Adipose tissue (tissue), 3 donors: Measurements from ENCODE around the gene SIGLEC11. TPM values are rescaled to one million over a fixed set of nuclear protein-coding genes. Genes with fewer than 3 reads are reported as not detected.
"Not testable (repeated sequence)": the region's sequence is repeated elsewhere in the genome, so short reads cannot be mapped to it uniquely, and the experiment has no call there.

Source experiments
- H3K27ac ChIP-seq: one replicate; pipeline ENCODE4 v1.5.1; 2013; ENCODE audit warnings: low read depth, low read length
- WGBS, 3 donors: extraction: QIAGEN DNeasy Blood & Tissue Kit; methylation state at CpG; one replicate each; pipeline ENCODE4 v1.1.7; 2013; 5-methylcytosine and 5-hydroxymethylcytosine counted together
- polyA plus RNA-seq, 3 donors: library from polyadenylated mRNA; stranded (reverse); fragments of 200-250 nt; gene quantifications; one replicate each; pipeline ENCODE4 v1.2.3, GENCODE V29; 2013
- donor health status: healthy with polysubstance abuse.
- donor health status: Bipolar disorder and iron deficiency.
- donor health status: healthy.

SIGLEC11 gene
- polyA plus RNA-seq, 3 donors: 0.35 to 3.2 (median 1.9) TPM

DNA sequence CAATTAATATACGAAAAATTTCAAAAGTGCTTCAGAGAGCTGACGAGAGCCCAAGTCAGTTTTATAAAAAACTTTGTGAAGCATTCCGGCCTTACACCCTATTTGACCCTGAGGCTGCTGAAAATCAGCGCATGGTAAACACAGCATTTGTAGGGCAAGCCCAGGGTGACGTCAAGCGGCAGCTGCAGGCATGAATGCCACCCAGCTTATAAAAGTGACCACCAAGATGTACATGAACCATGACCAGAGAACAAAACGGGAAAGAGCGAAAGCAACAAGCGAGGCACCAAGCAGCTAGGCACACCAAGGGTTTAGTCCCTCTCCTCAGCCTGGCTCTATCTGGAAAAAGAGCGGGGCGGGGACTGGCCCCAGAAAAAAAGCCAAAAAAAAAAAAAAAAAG is 6.0 kb downstream of the SIGLEC11 start:
- no peak overlapping the region for H3K27ac ChIP-seq
- 30 to 64% (median 51%) methylated on average over 11 of the region's 11 CpGs for WGBS, 3 donors

GRCh38 chr19:49954092-49954829 is 6.7 kb downstream of the SIGLEC11 start:
- no peak overlapping the region for H3K27ac ChIP-seq
- WGBS, 3 donors: 11 to 16% (median 15%) methylated on average over 12 of the region's 12 CpGs

GRCh38 chr19:49953416-49953815 is 7.6 kb downstream of the SIGLEC11 start:
- no peak overlapping the region for H3K27ac ChIP-seq
- WGBS, 3 donors: 30 to 48% (median 33%) methylated on average over 7 of the region's 7 CpGs

- WGBS, 3 donors: 41 to 79% (median 68%) methylated on average over 13 of the region's 13 CpGs
- no peak overlapping the region for H3K27ac ChIP-seq
Observed at GRCh38 chr19:49952906-49953305, 8.1 kb downstream of the SIGLEC11 start.

- H3K27ac ChIP-seq: no peak overlapping the region
Observed at GRCh38 chr19:49952479-49952836, 8.5 kb downstream of the SIGLEC11 start.

- WGBS, 3 donors: 55 to 78% (median 74%) methylated on average over 9 of the region's 9 CpGs
- no peak overlapping the region for H3K27ac ChIP-seq
Observed at GRCh38 chr19:49951806-49952478, 9.0 kb downstream of the SIGLEC11 start.

DNA sequence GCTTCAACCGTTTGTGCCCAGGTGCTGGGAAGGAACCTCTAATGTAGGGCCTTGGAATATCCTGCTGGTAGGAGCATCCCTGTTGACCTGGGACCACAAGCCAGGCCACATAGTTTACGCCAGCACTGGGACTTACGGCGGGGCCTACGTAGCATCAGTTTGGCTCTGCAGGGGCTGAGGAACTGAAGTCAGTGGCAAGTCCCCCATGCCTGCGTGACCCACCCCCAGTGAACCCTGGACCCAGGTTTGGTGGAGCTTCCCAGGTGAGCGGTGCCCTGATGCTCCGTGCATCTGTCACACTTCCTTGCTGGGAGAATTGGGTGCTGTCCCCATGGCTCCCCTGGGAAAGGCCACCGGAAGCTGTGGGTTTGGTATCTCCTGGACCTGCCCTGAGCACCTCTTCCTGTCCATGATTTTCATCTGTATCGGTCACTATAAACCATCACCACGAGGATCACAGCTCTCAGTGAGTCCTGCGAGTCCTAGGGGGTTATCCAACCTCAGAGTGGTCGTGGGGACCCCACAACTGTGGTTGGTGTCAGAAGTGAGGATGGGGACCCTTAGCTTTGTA is 9.9 kb downstream of the SIGLEC11 start:
- H3K27ac ChIP-seq: no peak overlapping the region
- WGBS, 3 donors: 83 to 88% (median 85%) methylated on average over 13 of the region's 13 CpGs

DNA sequence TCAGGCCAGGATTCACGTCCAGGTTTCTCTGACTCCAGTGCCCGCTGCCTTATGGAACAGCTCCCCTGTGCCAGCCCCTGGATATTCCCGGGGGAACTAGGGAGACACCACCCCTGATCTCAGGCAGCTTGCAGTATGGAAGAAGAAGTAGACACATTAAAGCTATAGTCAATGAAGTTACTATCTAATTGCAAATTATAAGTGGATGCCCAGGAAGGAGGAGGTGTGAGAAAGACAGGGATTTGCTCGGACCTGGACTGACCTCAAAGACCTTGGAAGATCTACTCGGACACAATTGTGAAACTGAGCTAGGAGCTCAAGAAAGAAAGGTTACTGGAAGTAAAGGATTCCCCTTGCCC is 10.4 kb downstream of the SIGLEC11 start:
- WGBS, 3 donors: 61 to 87% (median 87%) methylated on average over 5 of the region's 5 CpGs
- no peak overlapping the region for H3K27ac ChIP-seq

GRCh38 chr19:49949742-49950589 is 11.0 kb downstream of the SIGLEC11 start:
- WGBS, 3 donors: 68 to 79% (median 77%) methylated on average over 11 of the region's 11 CpGs
- no peak overlapping the region for H3K27ac ChIP-seq

GRCh38 chr19:49946415-49946814 is 14.6 kb downstream of the SIGLEC11 start:
- no peak overlapping the region for H3K27ac ChIP-seq
- WGBS, 3 donors: 70 to 89% (median 88%) methylated on average over 8 of the region's 8 CpGs

DNA sequence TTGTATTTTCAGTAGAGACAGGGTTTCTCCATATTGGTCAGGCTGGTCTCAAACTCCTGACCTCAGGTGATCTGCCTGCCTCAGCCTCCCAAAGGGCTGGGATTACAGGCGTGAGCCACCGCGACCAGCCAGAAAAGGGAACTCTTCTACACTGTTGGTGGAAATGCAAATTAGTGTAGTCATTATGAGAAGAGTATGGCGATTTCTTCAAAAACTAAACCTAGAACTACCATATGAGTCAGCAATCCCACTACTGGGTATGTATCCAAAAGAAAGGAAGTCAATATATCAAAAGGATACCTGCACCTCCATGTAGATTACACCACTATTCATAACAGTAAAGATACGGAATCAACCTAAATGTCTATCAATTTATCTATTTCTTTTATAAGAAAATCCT is 16.4 kb downstream of the SIGLEC11 start:
- WGBS, 3 donors: 58 to 93% (median 75%) methylated on average over 5 of the region's 5 CpGs
- H3K27ac ChIP-seq: not testable (repeated sequence)

GRCh38 chr19:49940482-49940791 is 20.5 kb downstream of the SIGLEC11 start:
- 90 to 92% (median 91%) methylated on average over 5 of the region's 5 CpGs for WGBS, 3 donors

DNA sequence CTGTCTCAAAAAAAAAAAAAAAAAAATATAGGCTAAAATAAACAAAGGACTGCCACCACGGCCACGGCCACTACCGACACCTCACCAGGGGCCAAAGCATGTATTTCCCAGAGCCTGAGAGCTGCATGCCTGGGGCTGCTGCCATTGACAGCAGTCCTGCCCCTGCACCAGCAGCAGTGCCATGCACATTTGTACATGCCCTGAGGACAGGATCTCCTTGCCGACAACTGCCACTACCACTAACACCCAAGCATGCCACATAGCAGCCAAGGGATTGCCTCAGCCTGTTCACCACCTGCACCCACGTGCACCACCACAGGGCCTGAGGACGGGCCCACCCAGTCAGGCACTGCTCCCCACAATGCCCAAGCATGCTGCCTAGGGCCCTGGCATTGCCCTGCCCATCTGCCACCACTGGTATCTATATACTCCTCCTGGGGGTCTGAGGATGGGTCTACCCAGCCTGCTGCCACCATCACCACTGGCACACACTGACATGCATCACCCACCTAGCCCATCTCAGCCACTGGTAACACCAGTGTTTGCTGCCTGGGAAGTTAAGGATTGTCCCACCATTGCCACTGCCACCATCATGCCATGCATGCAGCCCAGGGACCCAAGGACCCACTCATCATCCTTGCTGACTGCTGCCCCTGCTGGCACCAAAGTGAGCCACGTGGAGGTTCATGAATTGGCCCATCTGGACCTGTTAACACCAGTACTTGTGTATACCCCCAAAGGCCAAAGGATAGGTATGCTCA is 21.1 kb downstream of the SIGLEC11 start:
- 48 to 79% (median 78%) methylated on average over 7 of the region's 7 CpGs for WGBS, 3 donors
- no peak overlapping the region for H3K27ac ChIP-seq

More at GRCh38 chr19:49940482-49940791, 20.5 kb downstream of the SIGLEC11 start:
- no peak overlapping the region for H3K27ac ChIP-seq

- H3K27ac ChIP-seq: no peak overlapping the region
- 47 to 71% (median 68%) methylated on average over 4 of the region's 4 CpGs for WGBS, 3 donors
Observed at GRCh38 chr19:49938662-49939061, 22.3 kb downstream of the SIGLEC11 start.

GRCh38 chr19:49937750-49938381 is 23.1 kb downstream of the SIGLEC11 start:
- 10 to 20% (median 19%) methylated on average over 35 of the region's 35 CpGs for WGBS, 3 donors
- H3K27ac ChIP-seq: no peak overlapping the region

GRCh38 chr19:49936549-49936948 is 24.4 kb downstream of the SIGLEC11 start:
- 59 to 74% (median 67%) methylated on average over 5 of the region's 5 CpGs for WGBS, 3 donors
- no peak overlapping the region for H3K27ac ChIP-seq

- no peak overlapping the region for H3K27ac ChIP-seq
- 75 to 90% (median 86%) methylated on average over 8 of the region's 8 CpGs for WGBS, 3 donors
Observed at GRCh38 chr19:49933643-49934042, 27.3 kb downstream of the SIGLEC11 start.

DNA sequence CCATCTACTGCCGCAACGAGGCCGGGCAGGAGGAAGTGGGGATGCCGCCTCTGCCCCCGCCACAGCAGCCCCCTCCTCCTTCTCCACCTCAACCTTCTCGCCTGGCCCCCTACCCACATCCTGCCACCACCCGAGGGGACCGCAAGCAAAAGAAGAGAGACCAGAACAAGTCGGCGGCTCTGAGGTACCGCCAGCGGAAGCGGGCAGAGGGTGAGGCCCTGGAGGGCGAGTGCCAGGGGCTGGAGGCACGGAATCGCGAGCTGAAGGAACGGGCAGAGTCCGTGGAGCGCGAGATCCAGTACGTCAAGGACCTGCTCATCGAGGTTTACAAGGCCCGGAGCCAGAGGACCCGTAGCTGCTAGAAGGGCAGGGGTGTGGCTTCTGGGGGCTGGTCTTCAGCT is 28.2 kb downstream of the SIGLEC11 start:
- H3K27ac ChIP-seq: no peak overlapping the region
- WGBS, 3 donors: 84 to 95% (median 90%) methylated on average over 19 to 25 of the region's 25 CpGs
